ENCODE measurements around the gene ADH4. TPM values are rescaled to one million over a fixed set of nuclear protein-coding genes. Genes with fewer than 3 reads are reported as not detected.
A peak's percentile ranks its signal among the peaks of the same experiment; 100 is the strongest.

The ADH4 gene
- total and polyA plus RNA-seq, 2 of the 4 experiments (the other 2 are of a cell fraction), result not detected

DNA sequence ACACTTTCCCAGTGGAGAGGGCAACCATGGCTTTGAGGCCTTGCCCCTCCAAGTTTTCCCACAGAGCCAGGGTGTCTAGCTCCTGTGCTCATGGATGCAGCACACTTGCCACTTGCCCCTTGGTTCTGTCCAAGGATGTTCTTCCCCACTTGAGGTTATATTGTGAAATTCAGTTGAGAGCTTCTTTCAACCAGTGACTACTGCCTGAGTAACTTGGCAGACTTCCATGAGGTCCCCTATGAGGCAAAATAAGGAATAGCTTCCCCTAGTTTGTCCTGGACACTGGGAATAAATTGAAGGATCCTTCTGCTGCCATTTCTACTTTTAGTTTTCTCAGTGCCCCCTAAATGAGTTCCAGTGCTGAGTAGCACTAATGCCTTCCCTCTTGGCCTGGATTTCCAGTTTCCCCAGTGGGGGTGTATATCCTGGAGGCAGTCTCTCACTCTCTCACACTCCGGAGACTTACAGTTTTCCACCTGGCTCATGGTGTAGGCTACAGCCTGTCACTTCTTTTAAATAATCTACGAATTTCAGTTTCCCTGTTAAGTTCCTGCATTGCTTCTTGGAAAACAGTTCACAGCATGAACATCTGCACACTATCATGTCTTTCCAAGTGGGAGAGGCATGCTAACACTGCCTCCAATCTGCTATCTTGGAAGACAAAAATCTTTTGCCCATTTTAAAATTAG is 36.4 kb upstream of the ADH4 start:
- in situ Hi-C loops (cut with MboI; ENCODE audit: low sequenced_read_pairs) (no loop called here), dilution Hi-C loops (cut with HindIII; ENCODE audit: low sequenced_read_pairs, unreplicated experiment) (no loop called here), intact Hi-C loops (cut with micrococcal nuclease) (no loop called here)
- ChIA-PET POLR2A (ENCODE audit: unreplicated experiment) (no interaction called here), CTCF (interaction anchor here (1.1 kb wide), 1 partner anchor 22 kb away, joined by 3 read pairs; no protein-coding TSS in a partner anchor)
- BruUV-seq (replicated peaks), result no TSS peak
- H4K8ac ChIP-seq (ENCODE audit: low read depth in 2 of 2, low read length in 2 of 2), result no peak overlapping the region
- no peak overlapping the region for H2BK120ac ChIP-seq (ENCODE audit: low read depth, low read length)
- DNase-seq, result peak; percentile 83
- peaks cover 6% of the 10 kb centered on the region for H3K4me1 ChIP-seq (ENCODE audit: control insufficient read depth, insufficient read depth, low read length)
- no peaks in the 10 kb centered on the region for H3K27me3 ChIP-seq (ENCODE audit: control insufficient read depth, insufficient read depth, low read length)
- H3K4me3 ChIP-seq (ENCODE audit: insufficient read depth, low read depth, low read length), result no peak overlapping the region
- no peak overlapping the region; the same call in 2 of the 3 replicates for H2BK15ac ChIP-seq (ENCODE audit: low read depth, low read length)
- no peak overlapping the region for H3K9ac ChIP-seq (ENCODE audit: low read depth, low read length)
- H2AK5ac ChIP-seq (ENCODE audit: low read depth, low read length), result no peak overlapping the region
- 33% methylated on average over 1 of the region's 2 CpGs; no CpG with 5 or more reads in 1 of the 2 experiments for WGBS, 2 experiments (ENCODE audit: extremely low coverage in 2 of 2, insufficient read length in 1 of 2)
- H2AK9ac ChIP-seq (replicated peaks; ENCODE audit: low read depth, low read length, poor library complexity), result no peak overlapping the region
- ATAC-seq (ENCODE audit: low read depth), result peak; percentile 78
- H3K9me3 ChIP-seq (ENCODE audit: control insufficient read depth, insufficient read depth, low read length), result no peaks in the 10 kb centered on the region
- peak overlapping the region; percentile 6; the same call in 1 of the 2 replicates for H3K14ac ChIP-seq (replicated peaks; ENCODE audit: low read depth, low read length)
- peaks cover 9% of the 10 kb centered on the region; the same call in 1 of the 2 replicates for H3K9me1 ChIP-seq (ENCODE audit: insufficient read depth, low read length)
- no peaks in the 10 kb centered on the region for H4K20me1 ChIP-seq (ENCODE audit: insufficient read depth, low read length)
- TF ChIP-seq SMC3 (IDR thresholded peaks at IDR 0.05; ENCODE audit: low read depth, low read length) (no peak), NFE2L2 (IDR thresholded peaks at IDR 0.05; ENCODE audit: low read depth, low read length) (no peak), CEBPB (IDR thresholded peaks at IDR 0.05; ENCODE audit: low read depth, low read length) (peak; percentile 86)
- TF ChIP-seq, protein P1, sequence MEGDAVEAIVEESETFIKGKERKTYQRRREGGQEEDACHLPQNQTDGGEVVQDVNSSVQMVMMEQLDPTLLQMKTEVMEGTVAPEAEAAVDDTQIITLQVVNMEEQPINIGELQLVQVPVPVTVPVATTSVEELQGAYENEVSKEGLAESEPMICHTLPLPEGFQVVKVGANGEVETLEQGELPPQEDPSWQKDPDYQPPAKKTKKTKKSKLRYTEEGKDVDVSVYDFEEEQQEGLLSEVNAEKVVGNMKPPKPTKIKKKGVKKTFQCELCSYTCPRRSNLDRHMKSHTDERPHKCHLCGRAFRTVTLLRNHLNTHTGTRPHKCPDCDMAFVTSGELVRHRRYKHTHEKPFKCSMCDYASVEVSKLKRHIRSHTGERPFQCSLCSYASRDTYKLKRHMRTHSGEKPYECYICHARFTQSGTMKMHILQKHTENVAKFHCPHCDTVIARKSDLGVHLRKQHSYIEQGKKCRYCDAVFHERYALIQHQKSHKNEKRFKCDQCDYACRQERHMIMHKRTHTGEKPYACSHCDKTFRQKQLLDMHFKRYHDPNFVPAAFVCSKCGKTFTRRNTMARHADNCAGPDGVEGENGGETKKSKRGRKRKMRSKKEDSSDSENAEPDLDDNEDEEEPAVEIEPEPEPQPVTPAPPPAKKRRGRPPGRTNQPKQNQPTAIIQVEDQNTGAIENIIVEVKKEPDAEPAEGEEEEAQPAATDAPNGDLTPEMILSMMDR (conservative IDR thresholded peaks at IDR 0.05; ENCODE audit: low read depth, low read length), result no peak
- no peak overlapping the region for H4K5ac ChIP-seq (ENCODE audit: low read depth, low read length)
- peak overlapping the region; percentile 39; the same call in 1 of the 2 replicates for H3K23ac ChIP-seq (ENCODE audit: low read depth, low read length)
- no peaks in the 10 kb centered on the region for H3K36me3 ChIP-seq (ENCODE audit: control insufficient read depth, insufficient read depth, low read length)
- H3K4ac ChIP-seq (ENCODE audit: low read depth, low read length), result no peak overlapping the region; the same call in 1 of the 2 replicates
- no peak overlapping the region; the same call in 1 of the 2 replicates for H3K27ac ChIP-seq (ENCODE audit: insufficient read depth, low read length)
- H3K79me1 ChIP-seq (ENCODE audit: low read depth in 1 of 2, low read length in 2 of 2), result no peaks in the 10 kb centered on the region
- peak overlapping the region; percentile 68 for H2AFZ ChIP-seq (replicated peaks; ENCODE audit: low read length, poor library complexity)
- no peak overlapping the region for H4K91ac ChIP-seq (ENCODE audit: insufficient read depth, low read depth, low read length)
- no peak overlapping the region for H2BK5ac ChIP-seq (ENCODE audit: low read depth, low read length, poor library complexity, severe bottlenecking)
- no peak overlapping the region for H2BK20ac ChIP-seq (ENCODE audit: low read depth, low read length)
- H3K18ac ChIP-seq (ENCODE audit: low read depth, low read length), result peak overlapping the region; percentile 64; the same call in 1 of the 2 replicates
- peak overlapping the region; percentile 78 for H3K4me2 ChIP-seq (ENCODE audit: low read depth, low read length)
- H3K56ac ChIP-seq (ENCODE audit: extremely low read depth, insufficient read depth, low read length), result no peak overlapping the region

All from IMR-90 (cell line).